ENCODE data around the gene FSHR.

DNA sequence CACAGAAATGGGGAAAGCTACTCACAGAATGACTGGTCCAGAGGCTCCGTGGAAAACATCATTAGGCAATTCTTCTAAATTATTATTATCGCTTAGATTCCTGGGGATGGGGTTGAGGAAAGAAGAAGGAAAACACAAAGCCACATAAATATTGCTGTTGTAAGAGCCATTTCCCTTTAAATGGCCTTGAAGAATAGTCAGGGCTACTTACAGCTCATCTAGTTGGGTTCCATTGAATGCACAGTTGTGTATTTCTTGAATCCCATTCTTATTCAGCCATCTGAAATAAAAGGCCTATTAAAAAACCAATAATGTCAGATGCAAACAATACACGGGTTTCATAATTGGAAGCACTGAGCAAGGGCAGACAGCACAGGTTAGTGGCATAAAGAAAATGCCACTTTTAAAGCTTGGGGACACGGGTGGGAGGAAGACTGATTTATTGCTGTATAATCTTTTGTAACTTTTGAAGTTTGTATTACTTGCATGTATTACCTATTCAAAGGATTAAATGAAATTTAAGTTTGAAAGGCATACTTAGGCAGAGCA is 171.4 kb downstream of the FSHR start:
- TF ChIP-seq, protein P1, sequence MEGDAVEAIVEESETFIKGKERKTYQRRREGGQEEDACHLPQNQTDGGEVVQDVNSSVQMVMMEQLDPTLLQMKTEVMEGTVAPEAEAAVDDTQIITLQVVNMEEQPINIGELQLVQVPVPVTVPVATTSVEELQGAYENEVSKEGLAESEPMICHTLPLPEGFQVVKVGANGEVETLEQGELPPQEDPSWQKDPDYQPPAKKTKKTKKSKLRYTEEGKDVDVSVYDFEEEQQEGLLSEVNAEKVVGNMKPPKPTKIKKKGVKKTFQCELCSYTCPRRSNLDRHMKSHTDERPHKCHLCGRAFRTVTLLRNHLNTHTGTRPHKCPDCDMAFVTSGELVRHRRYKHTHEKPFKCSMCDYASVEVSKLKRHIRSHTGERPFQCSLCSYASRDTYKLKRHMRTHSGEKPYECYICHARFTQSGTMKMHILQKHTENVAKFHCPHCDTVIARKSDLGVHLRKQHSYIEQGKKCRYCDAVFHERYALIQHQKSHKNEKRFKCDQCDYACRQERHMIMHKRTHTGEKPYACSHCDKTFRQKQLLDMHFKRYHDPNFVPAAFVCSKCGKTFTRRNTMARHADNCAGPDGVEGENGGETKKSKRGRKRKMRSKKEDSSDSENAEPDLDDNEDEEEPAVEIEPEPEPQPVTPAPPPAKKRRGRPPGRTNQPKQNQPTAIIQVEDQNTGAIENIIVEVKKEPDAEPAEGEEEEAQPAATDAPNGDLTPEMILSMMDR (IDR thresholded peaks at IDR 0.05): no peak
- no peak for TF ChIP-seq POLR2A (IDR thresholded peaks at IDR 0.05)
- no peak for TF ChIP-seq POLR2AphosphoS5 (IDR thresholded peaks at IDR 0.05)

All from prostate gland (tissue), 2 donors.